CD4-positive, alpha-beta T cell (primary cell): ENCODE results near the gene NOD2. TPM values are rescaled to one million over a fixed set of nuclear protein-coding genes. Genes with fewer than 3 reads are reported as not detected.
A peak's percentile ranks its signal among the peaks of the same experiment; 100 is the strongest.

Source experiments
- ATAC-seq: fragments of 200-7000 bp; cut with Tn5 transposase; one replicate; pipeline ENCODE4 v1.10.0; 2022; ENCODE audit warnings: mild to moderate bottlenecking; ENCODE audit not compliant: poor library complexity
- CTCF ChIA-PET: fragments of 350-600 bp; sonication (Branson Sonifier 250); formaldehyde crosslinking; loops from one replicate; lab custom pipeline; 2021; ENCODE audit warnings: antibody characterized with exemption, inconsistent platforms; lab: Charles Lee
- POLR2A ChIA-PET: fragments of 350-600 bp; sonication (Branson Sonifier 250); formaldehyde crosslinking; loops from one replicate; lab custom pipeline; 2021; ENCODE audit warnings: antibody characterized with exemption, inconsistent platforms; lab: Charles Lee
- DNase-seq, 14 experiments: peaks; one replicate each; pipeline ENCODE4 v3.0.0-alpha.2; 2013 to 2020; ENCODE audit warnings: mixed read lengths in 2 of 14
- H3K27ac ChIP-seq, 2 donors: one replicate each; pipeline versions ENCODE4 v1.5.1 to v1.7.0; 2013; ENCODE audit warnings: low read length in 2 of 2, low read depth in 1 of 2, mild to moderate bottlenecking in 1 of 2
- H3K27me3 ChIP-seq, 2 experiments: 1 replicate in 1 of 2; 2 replicates in 1 of 2; pipeline versions ENCODE4 v1.6.1 to v1.7.0; 2013; ENCODE audit warnings: low read length in 2 of 2, control low read depth in 1 of 2, mild to moderate bottlenecking in 1 of 2, moderate library complexity in 1 of 2; ENCODE audit not compliant: insufficient read depth in 2 of 2, control insufficient read depth in 1 of 2
- H3K36me3 ChIP-seq: one replicate; pipeline ENCODE4 v1.6.1; 2013; ENCODE audit warnings: low read length, control low read depth; ENCODE audit not compliant: insufficient read depth
- H3K4me1 ChIP-seq: one replicate; pipeline ENCODE4 v1.6.1; 2013; ENCODE audit warnings: low read length, control low read depth; ENCODE audit not compliant: insufficient read depth
- H3K4me3 ChIP-seq: one replicate; pipeline ENCODE4 v1.5.1; 2013; ENCODE audit warnings: mild to moderate bottlenecking, low read length, moderate library complexity
- H3K9me3 ChIP-seq, 2 experiments: 1 replicate in 1 of 2; 2 replicates in 1 of 2; pipeline versions ENCODE4 v1.6.1 to v1.7.0; 2013; ENCODE audit warnings: low read length in 2 of 2, mild to moderate bottlenecking in 2 of 2, control low read depth in 1 of 2, moderate library complexity in 1 of 2; ENCODE audit not compliant: control insufficient read depth in 1 of 2, insufficient read depth in 1 of 2
- H3K27ac Mint-ChIP-seq: one replicate; pipeline ENCODE4 v1.8.0; 2020; ENCODE audit warnings: mixed read lengths
- H3K27me3 Mint-ChIP-seq: one replicate; pipeline ENCODE4 v1.8.0; 2021; ENCODE audit warnings: mixed read lengths
- H3K36me3 Mint-ChIP-seq: one replicate; pipeline ENCODE4 v1.8.0; 2021; ENCODE audit warnings: low read depth, mixed read lengths
- H3K4me1 Mint-ChIP-seq: one replicate; pipeline ENCODE4 v1.8.0; 2021; ENCODE audit warnings: low read depth, mixed read lengths
- H3K4me3 Mint-ChIP-seq: one replicate; pipeline ENCODE4 v1.8.0; 2020; ENCODE audit warnings: mild to moderate bottlenecking, mixed read lengths
- H3K9me3 Mint-ChIP-seq: one replicate; pipeline ENCODE4 v1.8.0; 2020; ENCODE audit warnings: mixed read lengths
- intact Hi-C, 2 experiments: fragments of 100-400 bp; cut with DNase I in 1 of 2; cut with micrococcal nuclease in 1 of 2; formaldehyde crosslinking; loops; one replicate each; pipeline versions ENCODE4 v1.15.1 to v1.9.0; 2023 to 2025; cut with DNase I, micrococcal nuclease
- total RNA-seq, 174 experiments: library from RNA in 2 of 174; stranded (reverse) in 2 of 174; gene quantifications; one replicate each; pipeline ENCODE4 v1.2.3 and lab custom pipeline; 2021 to 2026
- TF ChIP-seq, protein P1 (sequence below): fragments of 200-600 bp; IDR thresholded peaks from one replicate; pipeline ENCODE4 v1.8.0; 2022; ENCODE audit warnings: antibody characterized with exemption, mild to moderate bottlenecking

NOD2 gene
- total RNA-seq, 2 experiments from 2014 or later: 4.5 to 5.3 TPM

DNA sequence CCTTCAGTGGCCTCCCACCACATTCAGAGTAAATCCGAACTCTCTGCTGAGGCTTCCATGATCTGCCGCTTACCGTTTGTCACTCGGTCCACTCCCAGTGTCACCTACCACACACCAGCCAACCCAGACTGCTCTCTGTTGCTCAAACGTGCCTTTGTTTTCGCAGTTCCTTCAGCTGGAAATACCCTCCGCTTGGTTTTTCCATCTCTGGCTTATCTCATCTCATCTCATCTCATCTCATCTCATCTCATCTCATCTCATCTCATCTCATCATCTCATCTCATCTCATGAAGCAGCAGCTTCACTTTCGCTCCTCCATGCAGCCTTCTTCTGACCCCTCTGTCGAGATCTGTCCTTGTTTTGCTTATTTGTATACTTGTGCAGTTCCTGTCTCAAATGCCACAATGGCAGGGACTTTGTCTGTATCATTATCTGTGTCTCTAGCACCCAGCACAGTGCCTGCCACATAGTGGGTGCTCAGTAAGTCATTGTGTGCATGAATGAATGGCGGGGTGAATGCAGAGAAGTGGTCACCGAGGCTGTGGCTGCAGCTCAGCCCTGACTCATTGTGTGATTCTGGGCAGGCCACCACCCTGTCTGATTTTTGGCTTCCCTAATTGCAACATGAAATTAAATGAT lies 8.5 kb upstream of the NOD2 start:
- ChIA-PET CTCF (interaction anchor here (0.8 to 5.5 kb wide), 6 partner anchors 10 to 121 kb away, joined by 3 to 45 read pairs (median 4); partner anchors contain the start of gene CYLD), POLR2A (interaction anchor here (0.9 to 13.0 kb wide), 7 partner anchors 10 to 65 kb away, joined by 4 to 174 read pairs (median 7); partner anchors contain the start of gene CYLD)
- DNase-seq (peak in 6 of 14 experiments; percentile 28 to 78 (median 39)), ATAC-seq (peak; percentile 30)
- no peak overlapping the region for H3K4me3 ChIP-seq
- no peaks in the 10 kb centered on the region for H3K36me3 ChIP-seq
- TF ChIP-seq, protein P1, sequence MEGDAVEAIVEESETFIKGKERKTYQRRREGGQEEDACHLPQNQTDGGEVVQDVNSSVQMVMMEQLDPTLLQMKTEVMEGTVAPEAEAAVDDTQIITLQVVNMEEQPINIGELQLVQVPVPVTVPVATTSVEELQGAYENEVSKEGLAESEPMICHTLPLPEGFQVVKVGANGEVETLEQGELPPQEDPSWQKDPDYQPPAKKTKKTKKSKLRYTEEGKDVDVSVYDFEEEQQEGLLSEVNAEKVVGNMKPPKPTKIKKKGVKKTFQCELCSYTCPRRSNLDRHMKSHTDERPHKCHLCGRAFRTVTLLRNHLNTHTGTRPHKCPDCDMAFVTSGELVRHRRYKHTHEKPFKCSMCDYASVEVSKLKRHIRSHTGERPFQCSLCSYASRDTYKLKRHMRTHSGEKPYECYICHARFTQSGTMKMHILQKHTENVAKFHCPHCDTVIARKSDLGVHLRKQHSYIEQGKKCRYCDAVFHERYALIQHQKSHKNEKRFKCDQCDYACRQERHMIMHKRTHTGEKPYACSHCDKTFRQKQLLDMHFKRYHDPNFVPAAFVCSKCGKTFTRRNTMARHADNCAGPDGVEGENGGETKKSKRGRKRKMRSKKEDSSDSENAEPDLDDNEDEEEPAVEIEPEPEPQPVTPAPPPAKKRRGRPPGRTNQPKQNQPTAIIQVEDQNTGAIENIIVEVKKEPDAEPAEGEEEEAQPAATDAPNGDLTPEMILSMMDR: no peak
- Mint-ChIP-seq H3K27ac (peak overlapping the region; percentile 84), H3K9me3 (no peaks in the 10 kb centered on the region), H3K36me3 (peaks cover 11% of the 10 kb centered on the region), H3K27me3 (no peaks in the 10 kb centered on the region), H3K4me1 (peaks cover 62% of the 10 kb centered on the region), H3K4me3 (peak overlapping the region; percentile 54)
- H3K27ac ChIP-seq: peak overlapping the region; percentile 79 to 85
- no peaks in the 10 kb centered on the region for H3K27me3 ChIP-seq
- H3K4me1 ChIP-seq: peaks cover 71% of the 10 kb centered on the region
- no peaks in the 10 kb centered on the region for H3K9me3 ChIP-seq
- intact Hi-C loops: loop anchor here in 1 of 2 experiments (2.0 kb wide), 2 partner anchors 14 to 18 kb away; no protein-coding TSS in a partner anchor

- Histone ChIP-seq H3K9me3 (no peaks in the 10 kb centered on the region), H3K36me3 (no peaks in the 10 kb centered on the region), H3K27ac (peak overlapping the region; percentile 79 to 85), H3K4me1 (peaks cover 65% of the 10 kb centered on the region), H3K27me3 (no peaks in the 10 kb centered on the region), H3K4me3 (no peak overlapping the region)
- Mint-ChIP-seq H3K9me3 (no peaks in the 10 kb centered on the region), H3K27me3 (no peaks in the 10 kb centered on the region), H3K4me3 (peak overlapping the region; percentile 54), H3K27ac (peak overlapping the region; percentile 84), H3K4me1 (peaks cover 56% of the 10 kb centered on the region), H3K36me3 (peaks cover 6% of the 10 kb centered on the region)
- ChIA-PET CTCF (interaction anchor here (0.8 to 5.5 kb wide), 6 partner anchors 10 to 121 kb away, joined by 3 to 45 read pairs (median 4); partner anchors contain the start of gene CYLD), POLR2A (interaction anchor here (0.9 to 13.0 kb wide), 6 partner anchors 9 to 64 kb away, joined by 4 to 174 read pairs (median 12); partner anchors contain the start of gene CYLD)
- TF ChIP-seq, protein P1: no peak
- intact Hi-C loops: loop anchor here in 1 of 2 experiments (2.0 kb wide), 2 partner anchors 13 to 19 kb away; no protein-coding TSS in a partner anchor
- DNase-seq (peak in 4 of 14 experiments; percentile 31 to 58 (median 54)), ATAC-seq (no peak)
Measured at GRCh38 chr16:50685462-50686063, 7.8 kb upstream of the NOD2 start.

DNA sequence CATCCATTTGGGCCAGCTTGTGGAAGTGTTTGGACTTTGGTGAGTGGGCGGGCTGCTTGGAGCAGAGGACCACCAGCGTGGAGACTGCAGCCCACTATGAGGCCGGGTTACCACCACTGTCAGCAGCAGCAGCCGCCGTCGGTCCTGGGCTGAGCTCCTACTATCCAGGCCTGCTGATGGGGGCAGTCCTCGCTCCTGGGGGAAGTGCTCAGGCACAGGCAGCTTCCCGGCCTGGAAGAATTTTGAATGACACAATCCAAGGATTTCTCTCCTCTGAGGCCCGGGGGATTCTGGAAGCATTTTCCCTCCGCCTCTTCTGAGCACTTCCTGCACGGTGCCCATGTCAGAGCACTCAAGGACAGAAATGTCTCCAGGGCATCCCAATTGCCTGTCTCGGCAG lies 5.3 kb upstream of the NOD2 start:
- intact Hi-C loops: loop anchor here in 1 of 2 experiments (1.0 to 2.0 kb wide), 2 partner anchors 34 to 49 kb away; no protein-coding TSS in a partner anchor
- Mint-ChIP-seq H3K9me3 (no peaks in the 10 kb centered on the region), H3K36me3 (no peaks in the 10 kb centered on the region), H3K27me3 (no peaks in the 10 kb centered on the region), H3K4me3 (no peak overlapping the region), H3K4me1 (peaks cover 52% of the 10 kb centered on the region), H3K27ac (no peak overlapping the region)
- H3K4me3 ChIP-seq: no peak overlapping the region
- no peaks in the 10 kb centered on the region for H3K36me3 ChIP-seq
- H3K9me3 ChIP-seq: no peaks in the 10 kb centered on the region
- H3K4me1 ChIP-seq: peaks cover 53% of the 10 kb centered on the region
- ATAC-seq (no peak), DNase-seq (peak in 1 of 14 experiments; percentile 12)
- H3K27ac ChIP-seq: no peak overlapping the region
- POLR2A ChIA-PET: interaction anchor here (2.0 kb wide), 1 partner anchor 54 kb away, joined by 7 read pairs; the partner anchor contains the start of gene CYLD
- TF ChIP-seq, protein P1: no peak
- CTCF ChIA-PET: no interaction called here
- H3K27me3 ChIP-seq: no peaks in the 10 kb centered on the region
